Measurements from ENCODE around the gene SACS.

DNA sequence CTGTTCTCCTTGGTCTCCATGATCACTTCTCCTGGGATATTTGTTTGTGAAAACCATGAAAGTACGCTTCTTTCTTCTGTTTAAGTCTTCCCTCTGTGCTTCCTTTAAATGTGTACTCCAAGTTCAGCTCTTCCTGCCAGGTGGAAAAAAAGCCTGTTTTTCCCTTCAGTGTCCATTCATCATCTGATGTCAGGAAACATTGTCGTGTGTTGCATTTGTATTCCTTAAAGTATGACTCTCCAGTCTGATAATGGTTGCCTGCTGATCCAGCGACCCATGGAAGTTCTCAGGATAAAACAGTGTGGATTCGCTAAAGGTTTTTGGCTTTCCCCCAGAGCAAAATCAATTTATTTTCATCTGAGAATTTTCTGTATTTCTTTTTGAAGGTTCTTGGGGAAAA, 22.3 kb downstream of the SACS start:
- TF ChIP-seq, protein P1, sequence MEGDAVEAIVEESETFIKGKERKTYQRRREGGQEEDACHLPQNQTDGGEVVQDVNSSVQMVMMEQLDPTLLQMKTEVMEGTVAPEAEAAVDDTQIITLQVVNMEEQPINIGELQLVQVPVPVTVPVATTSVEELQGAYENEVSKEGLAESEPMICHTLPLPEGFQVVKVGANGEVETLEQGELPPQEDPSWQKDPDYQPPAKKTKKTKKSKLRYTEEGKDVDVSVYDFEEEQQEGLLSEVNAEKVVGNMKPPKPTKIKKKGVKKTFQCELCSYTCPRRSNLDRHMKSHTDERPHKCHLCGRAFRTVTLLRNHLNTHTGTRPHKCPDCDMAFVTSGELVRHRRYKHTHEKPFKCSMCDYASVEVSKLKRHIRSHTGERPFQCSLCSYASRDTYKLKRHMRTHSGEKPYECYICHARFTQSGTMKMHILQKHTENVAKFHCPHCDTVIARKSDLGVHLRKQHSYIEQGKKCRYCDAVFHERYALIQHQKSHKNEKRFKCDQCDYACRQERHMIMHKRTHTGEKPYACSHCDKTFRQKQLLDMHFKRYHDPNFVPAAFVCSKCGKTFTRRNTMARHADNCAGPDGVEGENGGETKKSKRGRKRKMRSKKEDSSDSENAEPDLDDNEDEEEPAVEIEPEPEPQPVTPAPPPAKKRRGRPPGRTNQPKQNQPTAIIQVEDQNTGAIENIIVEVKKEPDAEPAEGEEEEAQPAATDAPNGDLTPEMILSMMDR (IDR thresholded peaks at IDR 0.05) = no peak
- TF ChIP-seq ZFX (IDR thresholded peaks at IDR 0.05; ENCODE audit: borderline replicate concordance) = no peak

Measured in 22Rv1 (cell line).